Measurements from ENCODE around the gene DLX6.
A peak's percentile ranks its signal among the peaks of the same experiment; 100 is the strongest.

The DLX6 gene

GRCh38 chr7:97006055-97006815, 882 bp downstream of the DLX6 start:
- Histone ChIP-seq H3K27me3 (replicated peaks) (peaks cover 93% of the 10 kb centered on the region), H3K36me3 (replicated peaks) (no peaks in the 10 kb centered on the region), H3K4me3 (ENCODE audit: low read depth, low read length) (peak overlapping the region; percentile 37), H3K27ac (no peak overlapping the region)
- in situ Hi-C loops (cut with HindIII; ENCODE audit: low pct_ligation_motif_present, low sequenced_read_pairs), result no loop called here
- DNase-seq, result peak; percentile 12
- TF ChIP-seq CTCF (IDR thresholded peaks at IDR 0.05; ENCODE audit: low read depth, low read length, missing control alignments), result no peak

- Histone ChIP-seq H3K27ac (no peak overlapping the region), H3K4me3 (ENCODE audit: low read depth, low read length) (no peak overlapping the region), H3K36me3 (replicated peaks) (no peaks in the 10 kb centered on the region), H3K27me3 (replicated peaks) (peaks cover 94% of the 10 kb centered on the region)
- in situ Hi-C loops (cut with HindIII; ENCODE audit: low pct_ligation_motif_present, low sequenced_read_pairs), result no loop called here
- TF ChIP-seq CTCF (IDR thresholded peaks at IDR 0.05; ENCODE audit: low read depth, low read length, missing control alignments), result no peak
- no peak for DNase-seq
Observed at GRCh38 chr7:97006816-97007582, 1.6 kb downstream of the DLX6 start.

GRCh38 chr7:97007583-97007861, 2.2 kb downstream of the DLX6 start:
- Histone ChIP-seq H3K27ac (no peak overlapping the region), H3K27me3 (replicated peaks) (peaks cover 94% of the 10 kb centered on the region), H3K36me3 (replicated peaks) (no peaks in the 10 kb centered on the region), H3K4me3 (ENCODE audit: low read depth, low read length) (no peak overlapping the region)
- no peak for TF ChIP-seq CTCF (IDR thresholded peaks at IDR 0.05; ENCODE audit: low read depth, low read length, missing control alignments)
- no peak for DNase-seq
- in situ Hi-C loops (cut with HindIII; ENCODE audit: low pct_ligation_motif_present, low sequenced_read_pairs), result no loop called here

- Histone ChIP-seq H3K27me3 (replicated peaks) (peaks cover 92% of the 10 kb centered on the region), H3K4me3 (ENCODE audit: low read depth, low read length) (no peak overlapping the region), H3K27ac (no peak overlapping the region), H3K36me3 (replicated peaks) (no peaks in the 10 kb centered on the region)
- DNase-seq, result no peak
- TF ChIP-seq CTCF (IDR thresholded peaks at IDR 0.05; ENCODE audit: low read depth, low read length, missing control alignments), result no peak
- in situ Hi-C loops (cut with HindIII; ENCODE audit: low pct_ligation_motif_present, low sequenced_read_pairs), result no loop called here
Observed at GRCh38 chr7:97008275-97008917, 3.0 kb downstream of the DLX6 start.

- no peak for TF ChIP-seq CTCF (IDR thresholded peaks at IDR 0.05; ENCODE audit: low read depth, low read length, missing control alignments)
- Histone ChIP-seq H3K27me3 (replicated peaks) (peaks cover 88% of the 10 kb centered on the region), H3K4me3 (ENCODE audit: low read depth, low read length) (no peak overlapping the region), H3K36me3 (replicated peaks) (no peaks in the 10 kb centered on the region), H3K27ac (no peak overlapping the region)
- in situ Hi-C loops (cut with HindIII; ENCODE audit: low pct_ligation_motif_present, low sequenced_read_pairs), result no loop called here
- no peak for DNase-seq
Observed at GRCh38 chr7:97009753-97010732, 4.7 kb downstream of the DLX6 start.
